HFF-Myc (cell line): ENCODE measurements around the gene NXPH4.

Experiments used
- DNase-seq: peaks from one replicate; pipeline ENCODE4 v3.0.0-alpha.2; 2011; ENCODE audit warnings: low read depth; ENCODE audit errors: extremely low read depth
- H3K4me3 ChIP-seq: replicated peaks from 2 replicates; pipeline ENCODE4 v1.5.1; 2011; ENCODE audit warnings: low read depth, mild to moderate bottlenecking, control low read depth, low read length
- TF ChIP-seq, protein P1 (sequence below): IDR thresholded peaks from 2 replicates; pipeline ENCODE4 v1.5.1; 2012; ENCODE audit warnings: mild to moderate bottlenecking, low read depth, low read length, control low read depth; ENCODE audit errors: missing control alignments

Gene NXPH4

GRCh38 chr12:57216921-57217879 is 606 bp downstream of the NXPH4 start:
- peak overlapping the region; percentile 47 for H3K4me3 ChIP-seq
- TF ChIP-seq, protein P1, sequence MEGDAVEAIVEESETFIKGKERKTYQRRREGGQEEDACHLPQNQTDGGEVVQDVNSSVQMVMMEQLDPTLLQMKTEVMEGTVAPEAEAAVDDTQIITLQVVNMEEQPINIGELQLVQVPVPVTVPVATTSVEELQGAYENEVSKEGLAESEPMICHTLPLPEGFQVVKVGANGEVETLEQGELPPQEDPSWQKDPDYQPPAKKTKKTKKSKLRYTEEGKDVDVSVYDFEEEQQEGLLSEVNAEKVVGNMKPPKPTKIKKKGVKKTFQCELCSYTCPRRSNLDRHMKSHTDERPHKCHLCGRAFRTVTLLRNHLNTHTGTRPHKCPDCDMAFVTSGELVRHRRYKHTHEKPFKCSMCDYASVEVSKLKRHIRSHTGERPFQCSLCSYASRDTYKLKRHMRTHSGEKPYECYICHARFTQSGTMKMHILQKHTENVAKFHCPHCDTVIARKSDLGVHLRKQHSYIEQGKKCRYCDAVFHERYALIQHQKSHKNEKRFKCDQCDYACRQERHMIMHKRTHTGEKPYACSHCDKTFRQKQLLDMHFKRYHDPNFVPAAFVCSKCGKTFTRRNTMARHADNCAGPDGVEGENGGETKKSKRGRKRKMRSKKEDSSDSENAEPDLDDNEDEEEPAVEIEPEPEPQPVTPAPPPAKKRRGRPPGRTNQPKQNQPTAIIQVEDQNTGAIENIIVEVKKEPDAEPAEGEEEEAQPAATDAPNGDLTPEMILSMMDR: no peak
- DNase-seq: no peak

GRCh38 chr12:57218030-57218853 is 1.6 kb downstream of the NXPH4 start:
- no peak for DNase-seq
- TF ChIP-seq, protein P1: no peak
- H3K4me3 ChIP-seq: no peak overlapping the region

GRCh38 chr12:57219205-57219992 is 2.8 kb downstream of the NXPH4 start:
- no peak overlapping the region for H3K4me3 ChIP-seq
- DNase-seq: no peak
- TF ChIP-seq, protein P1: no peak

- TF ChIP-seq, protein P1: no peak
- no peak for DNase-seq
- no peak overlapping the region for H3K4me3 ChIP-seq
These were observed 3.6 kb downstream of the NXPH4 start for GRCh38 chr12:57219993-57220754.

DNA sequence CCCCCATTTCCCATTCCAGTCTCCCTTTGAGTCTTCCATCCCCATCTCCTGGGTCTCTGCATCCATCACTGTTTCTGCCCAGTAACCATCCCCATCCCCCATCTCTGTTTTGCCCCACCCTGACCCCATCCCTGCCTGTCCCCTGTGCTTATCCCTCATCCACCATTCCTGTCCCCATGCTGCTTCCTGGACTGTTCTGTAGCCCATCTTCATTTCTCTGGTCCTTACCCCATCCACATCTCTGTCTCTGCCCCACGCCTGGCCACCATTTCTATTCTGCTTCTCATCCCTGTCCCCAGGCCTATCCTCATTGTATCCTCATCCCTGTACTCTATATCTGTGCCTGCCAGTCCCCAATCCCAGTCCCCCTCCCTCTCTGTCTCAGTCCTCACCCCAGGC is 4.2 kb downstream of the NXPH4 start:
- H3K4me3 ChIP-seq: no peak overlapping the region
- DNase-seq: no peak
- TF ChIP-seq, protein P1: no peak
